Stomach smooth muscle (tissue), 2 donors: ENCODE results near the gene FARP1.

Source experiments
- H3K27ac ChIP-seq: one replicate; pipeline ENCODE4 v1.7.0; 2013; ENCODE audit warnings: mild to moderate bottlenecking, low read length, inconsistent platforms
- H3K27me3 ChIP-seq, 2 donors: one replicate each; pipeline ENCODE4 v1.7.0; 2013; ENCODE audit warnings: low read length in 2 of 2; ENCODE audit not compliant: insufficient read depth in 2 of 2, control insufficient read depth in 1 of 2
- H3K36me3 ChIP-seq, 2 donors: one replicate each; pipeline ENCODE4 v1.7.0; 2013; ENCODE audit warnings: low read length in 2 of 2; ENCODE audit not compliant: control insufficient read depth in 2 of 2, insufficient read depth in 2 of 2
- H3K4me1 ChIP-seq: one replicate; pipeline ENCODE4 v1.7.0; 2013; ENCODE audit warnings: low read length; ENCODE audit not compliant: control insufficient read depth, insufficient read depth
- H3K4me3 ChIP-seq, 2 donors: one replicate each; pipeline ENCODE4 v1.7.0; 2013; ENCODE audit warnings: low read length in 2 of 2
- H3K9ac ChIP-seq, 2 donors: one replicate each; pipeline ENCODE4 v1.7.0; 2013; ENCODE audit warnings: low read length in 2 of 2, mild to moderate bottlenecking in 1 of 2
- H3K9me3 ChIP-seq, 2 donors: one replicate each; pipeline ENCODE4 v1.7.0; 2013; ENCODE audit warnings: low read length in 2 of 2; ENCODE audit not compliant: control insufficient read depth in 2 of 2
- donor health status: healthy.
- donor health status: Pancreatic carcinoma.

Gene FARP1

GRCh38 chr13:98188544-98189166 lies 45.8 kb downstream of the FARP1 start:
- Histone ChIP-seq H3K4me1 (peaks cover 22% of the 10 kb centered on the region), H3K27me3 (no peaks in the 10 kb centered on the region), H3K36me3 (no peaks in the 10 kb centered on the region), H3K4me3 (no peak overlapping the region), H3K9me3 (no peaks in the 10 kb centered on the region), H3K9ac (no peak overlapping the region), H3K27ac (no peak overlapping the region)

DNA sequence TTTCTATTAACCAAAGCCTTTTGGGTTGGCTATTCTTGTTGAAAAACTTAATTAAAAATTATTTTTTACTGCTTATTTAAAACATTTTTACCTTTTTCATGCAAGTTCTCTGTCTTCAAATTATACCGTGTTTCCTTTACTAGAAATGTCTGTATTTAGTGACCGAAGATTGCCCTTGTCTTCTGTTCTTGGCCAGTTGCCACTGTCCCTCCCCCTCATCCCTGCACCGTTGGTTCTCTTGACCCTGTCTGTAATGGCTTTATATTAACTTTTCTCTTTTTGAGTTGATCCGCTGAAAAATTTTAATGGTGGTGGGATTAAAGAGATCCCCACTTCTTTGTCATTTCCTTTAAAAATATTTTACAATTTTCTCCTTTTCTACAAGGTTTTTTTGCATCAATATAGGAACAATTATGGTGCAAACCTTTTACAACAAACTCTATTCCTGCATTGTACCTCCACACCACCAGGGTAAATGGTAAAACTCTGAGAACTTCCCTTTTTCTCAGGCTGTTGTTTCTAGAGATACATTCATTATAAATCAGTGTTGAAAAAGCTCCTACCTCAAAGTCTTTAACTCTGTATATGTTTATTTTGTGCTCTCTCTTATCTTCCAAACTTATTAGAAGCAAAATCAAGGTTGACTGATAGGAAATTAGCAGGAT lies 47.1 kb downstream of the FARP1 start:
- Histone ChIP-seq H3K9me3 (no peaks in the 10 kb centered on the region), H3K27me3 (no peaks in the 10 kb centered on the region), H3K27ac (no peak overlapping the region), H3K4me1 (peaks cover 21% of the 10 kb centered on the region), H3K9ac (no peak overlapping the region), H3K4me3 (no peak overlapping the region), H3K36me3 (no peaks in the 10 kb centered on the region)

GRCh38 chr13:98190889-98191444 lies 48.1 kb downstream of the FARP1 start:
- Histone ChIP-seq H3K9ac (no peak overlapping the region), H3K9me3 (no peaks in the 10 kb centered on the region), H3K27ac (no peak overlapping the region), H3K27me3 (no peaks in the 10 kb centered on the region), H3K4me3 (peak overlapping the region in 1 of 2 donors; percentile 54), H3K4me1 (peaks cover 21% of the 10 kb centered on the region), H3K36me3 (no peaks in the 10 kb centered on the region)

- Histone ChIP-seq H3K27me3 (no peaks in the 10 kb centered on the region), H3K36me3 (no peaks in the 10 kb centered on the region), H3K9me3 (no peaks in the 10 kb centered on the region), H3K4me1 (peaks cover 21% of the 10 kb centered on the region), H3K9ac (no peak overlapping the region), H3K27ac (no peak overlapping the region), H3K4me3 (no peak overlapping the region)
Observed at GRCh38 chr13:98192008-98192407, 49.1 kb downstream of the FARP1 start.

GRCh38 chr13:98195054-98195791 lies 52.3 kb downstream of the FARP1 start:
- no peak overlapping the region for H3K9ac ChIP-seq
- H3K36me3 ChIP-seq, result no peaks in the 10 kb centered on the region
- H3K9me3 ChIP-seq, result no peaks in the 10 kb centered on the region
- no peaks in the 10 kb centered on the region for H3K27me3 ChIP-seq
- no peak overlapping the region for H3K4me3 ChIP-seq
- no peak overlapping the region for H3K27ac ChIP-seq
- peaks cover 7% of the 10 kb centered on the region for H3K4me1 ChIP-seq

DNA sequence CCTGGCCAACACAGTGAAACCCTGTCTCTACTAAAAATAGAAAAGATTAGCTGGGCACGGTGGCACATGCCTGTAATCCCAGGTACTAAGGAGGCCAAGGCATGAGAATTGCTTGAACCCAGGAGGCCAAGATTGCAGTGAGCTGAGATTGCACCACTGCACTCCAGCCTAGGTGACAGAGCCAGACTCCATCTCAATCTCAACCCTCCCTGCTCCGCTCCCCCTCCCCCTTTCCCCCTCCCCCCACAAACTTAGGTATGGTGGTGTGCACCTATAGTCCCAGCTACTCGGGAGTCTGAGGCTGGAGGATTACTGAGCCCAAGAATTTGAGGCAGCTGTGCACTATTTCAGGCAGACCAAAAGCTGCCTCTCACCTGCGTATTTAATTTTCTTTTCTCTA lies 55.8 kb downstream of the FARP1 start:
- H3K4me1 ChIP-seq, result peaks cover 7% of the 10 kb centered on the region
- H3K36me3 ChIP-seq, result no peaks in the 10 kb centered on the region
- H3K9ac ChIP-seq, result no peak overlapping the region
- no peaks in the 10 kb centered on the region for H3K27me3 ChIP-seq
- no peaks in the 10 kb centered on the region for H3K9me3 ChIP-seq
- H3K27ac ChIP-seq, result no peak overlapping the region
- H3K4me3 ChIP-seq, result no peak overlapping the region

DNA sequence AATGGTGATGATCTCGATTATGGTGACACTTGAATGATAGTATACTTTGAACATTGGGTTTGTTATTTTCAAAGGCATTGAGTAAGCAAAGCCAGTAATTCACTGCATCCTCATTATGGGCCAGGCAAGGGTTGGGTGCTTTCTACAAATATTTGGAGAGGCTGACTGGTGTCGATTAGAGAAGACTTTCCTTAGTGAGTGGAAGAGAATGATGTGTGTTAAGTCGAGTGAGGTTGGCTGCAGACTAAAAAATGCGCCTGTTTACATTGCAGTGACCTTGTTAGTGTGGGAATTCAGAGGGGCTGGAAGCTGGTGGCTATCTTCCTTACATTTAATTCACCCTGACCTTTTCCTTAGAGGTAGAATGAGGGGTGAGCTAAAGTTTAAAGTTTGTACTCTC lies 56.6 kb downstream of the FARP1 start:
- H3K9me3 ChIP-seq, result no peaks in the 10 kb centered on the region
- no peaks in the 10 kb centered on the region for H3K36me3 ChIP-seq
- H3K4me3 ChIP-seq, result no peak overlapping the region
- peaks cover 7% of the 10 kb centered on the region for H3K4me1 ChIP-seq
- H3K27ac ChIP-seq, result no peak overlapping the region
- no peak overlapping the region for H3K9ac ChIP-seq
- H3K27me3 ChIP-seq, result no peaks in the 10 kb centered on the region

- H3K9ac ChIP-seq, result no peak overlapping the region
- no peak overlapping the region for H3K4me3 ChIP-seq
- H3K27ac ChIP-seq, result no peak overlapping the region
- peaks cover 7% of the 10 kb centered on the region for H3K4me1 ChIP-seq
- no peaks in the 10 kb centered on the region for H3K27me3 ChIP-seq
- peaks cover 0 to 3% of the 10 kb centered on the region in 2 donors for H3K9me3 ChIP-seq
- H3K36me3 ChIP-seq, result no peaks in the 10 kb centered on the region
Observed at GRCh38 chr13:98200211-98200878, 57.5 kb downstream of the FARP1 start.

GRCh38 chr13:98201189-98201588 lies 58.3 kb downstream of the FARP1 start:
- H3K9me3 ChIP-seq, result peaks cover 2 to 8% of the 10 kb centered on the region in 2 donors
- H3K27me3 ChIP-seq, result no peaks in the 10 kb centered on the region
- H3K27ac ChIP-seq, result no peak overlapping the region
- H3K4me3 ChIP-seq, result no peak overlapping the region
- peaks cover 7% of the 10 kb centered on the region for H3K4me1 ChIP-seq
- no peaks in the 10 kb centered on the region for H3K36me3 ChIP-seq
- no peak overlapping the region for H3K9ac ChIP-seq

GRCh38 chr13:98201984-98202383 lies 59.1 kb downstream of the FARP1 start:
- Histone ChIP-seq H3K9me3 (peaks cover 4 to 9% of the 10 kb centered on the region in 2 donors), H3K27ac (no peak overlapping the region), H3K4me3 (no peak overlapping the region), H3K27me3 (no peaks in the 10 kb centered on the region), H3K9ac (peak overlapping the region in 1 of 2 donors; percentile 16), H3K4me1 (peaks cover 7% of the 10 kb centered on the region), H3K36me3 (no peaks in the 10 kb centered on the region)
